Parietal lobe (tissue), 1 donor: ENCODE results near the gene RCVRN. TPM values are rescaled to one million over a fixed set of nuclear protein-coding genes. Genes with fewer than 3 reads are reported as not detected.

Experiments
- total RNA-seq: library from RNA; depleted of rRNA; stranded (reverse); fragments of >200 nt; gene quantifications from one replicate; pipeline ENCODE4 v1.2.3, GENCODE V29; 2014

RCVRN gene
- total RNA-seq: 0.31 TPM

DNA sequence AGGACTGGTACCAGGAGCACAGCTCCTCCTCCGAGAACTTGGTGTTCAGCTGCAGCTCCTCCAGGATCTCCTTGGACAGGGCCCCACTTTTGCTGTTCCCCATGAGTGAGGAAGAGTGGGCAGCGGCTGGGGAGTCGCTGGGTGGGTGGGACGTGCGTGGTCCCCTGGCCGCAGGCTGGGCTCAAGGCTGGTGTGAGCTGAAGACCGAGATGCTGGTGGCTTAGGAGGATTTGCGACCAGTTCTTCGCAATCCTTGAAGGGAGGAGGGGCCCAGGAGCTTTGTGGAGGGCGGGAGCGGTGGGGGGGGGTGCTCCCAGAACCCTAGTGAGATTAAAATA is at the start of gene RCVRN:
Gene RCVRN (minus strand): TSS at position 194 of the 338 bp plus-strand sequence. CDS start 91 bp downstream, at position 103.

Other genes starting within 250 kb of the RCVRN start
- not detected for gene DHRS7C, start 113.7 kb downstream of the RCVRN start, total RNA-seq
- gene GSG1L2, start 83.2 kb downstream of the RCVRN start, total RNA-seq: not detected
- gene GLP2R, start 79.3 kb downstream of the RCVRN start, total RNA-seq: not detected